SJSA1 (cell line): Measurements from ENCODE around the gene SASH1. TPM values are rescaled to one million over a fixed set of nuclear protein-coding genes. Genes with fewer than 3 reads are reported as not detected.

Experiments
- DNase-seq, 2 experiments: peaks; one replicate each; pipeline ENCODE4 v3.0.0-alpha.2; 2015 to 2020; ENCODE audit warnings: low spot score in 2 of 2, low read depth in 1 of 2
- H3K27ac ChIP-seq: fragments of 250-450 bp; sonication (Bioruptor Pico); 2 replicates; pipeline ENCODE4 v1.5.1; 2020; ENCODE audit warnings: mild to moderate bottlenecking, moderate library complexity
- H3K27me3 ChIP-seq: fragments of 250-450 bp; sonication (Bioruptor Pico); replicated peaks from 2 replicates; pipeline ENCODE4 v1.5.1; 2020; ENCODE audit warnings: mild to moderate bottlenecking, moderate library complexity
- H3K36me3 ChIP-seq: fragments of 250-450 bp; sonication (Bioruptor Pico); 2 replicates; pipeline ENCODE4 v1.5.1; 2020; ENCODE audit warnings: mild to moderate bottlenecking
- H3K4me1 ChIP-seq: fragments of 250-450 bp; sonication (Bioruptor Pico); replicated peaks from 2 replicates; pipeline ENCODE4 v1.6.1; 2021; ENCODE audit warnings: mild to moderate bottlenecking
- H3K4me3 ChIP-seq: fragments of 250-450 bp; sonication (Bioruptor Pico); 2 replicates; pipeline ENCODE4 v1.5.1; 2020; ENCODE audit warnings: mild to moderate bottlenecking
- H3K9me3 ChIP-seq: fragments of 250-450 bp; sonication (Bioruptor Pico); replicated peaks from 2 replicates; pipeline ENCODE4 v1.5.1; 2020; ENCODE audit warnings: mild to moderate bottlenecking
- total RNA-seq: library from RNA; depleted of rRNA; stranded (reverse); fragments of >200 nt; shearing (Covaris generic); gene quantifications from 2 replicates; pipeline ENCODE4 v1.2.3, GENCODE V29; 2014

The SASH1 gene
- total RNA-seq, 1 experiment from 2014 or later = 10.4 TPM

- no peaks in the 10 kb centered on the region for H3K36me3 ChIP-seq
- H3K4me1 ChIP-seq = peaks cover 4% of the 10 kb centered on the region; the same call in 1 of the 2 replicates
- H3K27ac ChIP-seq = no peak overlapping the region
- DNase-seq = no peak
- H3K4me3 ChIP-seq = no peak overlapping the region
- no peaks in the 10 kb centered on the region for H3K27me3 ChIP-seq
- no peaks in the 10 kb centered on the region for H3K9me3 ChIP-seq
Observed at GRCh38 chr6:148487461-148487860, 144.8 kb downstream of the SASH1 start.

DNA sequence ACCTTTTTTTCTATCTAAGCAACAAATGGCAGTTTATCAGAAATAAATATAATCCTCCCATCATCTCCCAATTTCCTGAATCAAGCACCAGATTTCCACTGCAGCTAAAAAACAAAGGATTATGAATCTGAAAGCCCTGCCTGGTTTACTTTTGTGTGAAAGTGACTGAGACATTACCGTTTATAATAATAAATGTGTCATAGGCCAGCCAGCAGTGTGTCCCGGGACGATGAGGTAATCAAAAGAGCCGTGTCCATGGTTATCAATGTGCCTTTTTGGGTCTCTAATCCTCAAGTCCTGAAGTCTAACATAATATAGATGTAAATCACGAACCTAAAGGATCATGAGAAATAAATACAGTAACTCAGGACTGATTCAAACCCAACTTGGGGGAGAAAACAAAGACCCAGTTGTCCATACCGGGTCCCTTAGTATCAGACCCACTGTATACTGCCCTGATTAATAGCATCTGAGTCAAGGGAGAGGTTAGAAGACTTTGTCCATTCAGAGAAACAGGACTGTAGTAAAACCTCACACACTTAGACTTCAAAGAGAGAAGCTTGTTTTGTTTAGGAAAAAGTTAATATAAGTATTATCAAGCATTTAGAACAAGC is 149.1 kb downstream of the SASH1 start:
- Histone ChIP-seq H3K9me3 (no peaks in the 10 kb centered on the region), H3K4me1 (peaks cover 4% of the 10 kb centered on the region; the same call in 1 of the 2 replicates), H3K36me3 (no peaks in the 10 kb centered on the region), H3K27ac (no peak overlapping the region), H3K27me3 (no peaks in the 10 kb centered on the region), H3K4me3 (no peak overlapping the region)
- DNase-seq = peak in 1 of 2 experiments; percentile 35

- H3K27ac ChIP-seq = no peak overlapping the region
- H3K4me1 ChIP-seq = peaks cover 10% of the 10 kb centered on the region
Observed at GRCh38 chr6:148492654-148493290, 150.1 kb downstream of the SASH1 start.

GRCh38 chr6:148493424-148493823 is 150.8 kb downstream of the SASH1 start:
- no peaks in the 10 kb centered on the region for H3K36me3 ChIP-seq
- no peak overlapping the region for H3K4me3 ChIP-seq
- DNase-seq = no peak
- H3K27me3 ChIP-seq = no peaks in the 10 kb centered on the region
- H3K4me1 ChIP-seq = peaks cover 10% of the 10 kb centered on the region
- no peak overlapping the region for H3K27ac ChIP-seq
- no peaks in the 10 kb centered on the region for H3K9me3 ChIP-seq

More at GRCh38 chr6:148492654-148493290, 150.1 kb downstream of the SASH1 start:
- H3K9me3 ChIP-seq = no peaks in the 10 kb centered on the region
- no peaks in the 10 kb centered on the region for H3K36me3 ChIP-seq
- DNase-seq = no peak
- H3K4me3 ChIP-seq = no peak overlapping the region
- no peaks in the 10 kb centered on the region for H3K27me3 ChIP-seq

- H3K4me3 ChIP-seq = no peak overlapping the region
Observed at GRCh38 chr6:148494226-148494625, 151.6 kb downstream of the SASH1 start.

GRCh38 chr6:148495029-148495428 is 152.4 kb downstream of the SASH1 start:
- Histone ChIP-seq H3K36me3 (no peaks in the 10 kb centered on the region), H3K4me1 (peaks cover 12% of the 10 kb centered on the region), H3K9me3 (no peaks in the 10 kb centered on the region), H3K27me3 (no peaks in the 10 kb centered on the region), H3K27ac (no peak overlapping the region), H3K4me3 (no peak overlapping the region)
- no peak for DNase-seq

More at GRCh38 chr6:148494226-148494625, 151.6 kb downstream of the SASH1 start:
- Histone ChIP-seq H3K9me3 (no peaks in the 10 kb centered on the region), H3K4me1 (peaks cover 10% of the 10 kb centered on the region), H3K27me3 (no peaks in the 10 kb centered on the region), H3K36me3 (no peaks in the 10 kb centered on the region), H3K27ac (no peak overlapping the region)
- DNase-seq = no peak

GRCh38 chr6:148497257-148497656 is 154.6 kb downstream of the SASH1 start:
- Histone ChIP-seq H3K4me3 (no peak overlapping the region), H3K4me1 (peaks cover 31% of the 10 kb centered on the region), H3K27me3 (no peaks in the 10 kb centered on the region), H3K36me3 (no peaks in the 10 kb centered on the region), H3K27ac (no peak overlapping the region), H3K9me3 (no peaks in the 10 kb centered on the region)
- DNase-seq = peak in 1 of 2 experiments; percentile 12

- Histone ChIP-seq H3K9me3 (no peaks in the 10 kb centered on the region), H3K4me3 (no peak overlapping the region), H3K36me3 (no peaks in the 10 kb centered on the region), H3K4me1 (peaks cover 33% of the 10 kb centered on the region), H3K27ac (no peak overlapping the region), H3K27me3 (no peaks in the 10 kb centered on the region)
- DNase-seq = no peak
Observed at GRCh38 chr6:148497717-148498116, 155.1 kb downstream of the SASH1 start.

DNA sequence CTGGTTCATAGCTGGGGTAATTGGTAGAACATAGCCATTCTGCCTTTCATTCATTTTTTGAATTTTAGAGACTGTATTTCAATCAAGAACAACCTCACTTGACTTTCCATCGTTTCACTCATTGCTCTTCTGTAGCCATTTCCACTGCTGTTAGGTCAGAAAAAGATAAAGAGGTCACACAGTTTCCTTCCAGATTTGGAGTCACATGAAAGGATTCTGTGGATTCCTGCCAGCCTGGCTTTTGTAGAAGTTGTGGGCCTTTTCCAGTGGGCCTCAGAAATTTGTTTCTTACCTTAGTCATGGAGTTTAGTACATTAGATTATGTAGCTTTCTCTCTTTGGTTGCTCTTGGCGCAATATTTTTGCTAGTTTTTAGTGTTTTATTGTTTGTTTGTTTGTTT is 157.8 kb downstream of the SASH1 start:
- H3K4me3 ChIP-seq = no peak overlapping the region
- no peaks in the 10 kb centered on the region for H3K27me3 ChIP-seq
- H3K4me1 ChIP-seq = peaks cover 38% of the 10 kb centered on the region
- H3K36me3 ChIP-seq = no peaks in the 10 kb centered on the region
- no peak for DNase-seq
- peak overlapping the region; percentile 77 for H3K27ac ChIP-seq
- no peaks in the 10 kb centered on the region for H3K9me3 ChIP-seq

DNA sequence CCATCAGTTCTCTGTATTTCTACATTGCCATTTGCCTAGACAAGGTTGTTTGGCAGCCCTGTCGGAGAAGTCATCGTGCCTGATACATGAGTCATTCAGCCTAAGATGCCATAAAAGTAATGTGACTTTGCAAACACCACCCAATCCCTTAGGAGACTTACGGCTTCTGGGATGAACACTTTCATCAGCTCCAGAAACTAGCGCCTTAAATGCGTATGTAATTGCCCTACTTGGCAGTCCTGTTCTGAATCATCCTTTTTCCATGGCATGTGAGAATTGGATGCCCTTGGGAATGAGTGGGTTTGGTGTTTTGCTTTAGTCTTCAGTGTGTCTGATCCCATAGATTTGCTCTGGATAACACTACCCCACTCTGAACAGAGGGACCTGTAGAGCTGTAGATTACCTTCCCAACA is 158.5 kb downstream of the SASH1 start:
- DNase-seq = peak; percentile 82 to 90
- no peaks in the 10 kb centered on the region for H3K36me3 ChIP-seq
- H3K27ac ChIP-seq = peak overlapping the region; percentile 77
- peaks cover 38% of the 10 kb centered on the region for H3K4me1 ChIP-seq
- no peaks in the 10 kb centered on the region for H3K27me3 ChIP-seq
- H3K9me3 ChIP-seq = no peaks in the 10 kb centered on the region
- no peak overlapping the region for H3K4me3 ChIP-seq

DNA sequence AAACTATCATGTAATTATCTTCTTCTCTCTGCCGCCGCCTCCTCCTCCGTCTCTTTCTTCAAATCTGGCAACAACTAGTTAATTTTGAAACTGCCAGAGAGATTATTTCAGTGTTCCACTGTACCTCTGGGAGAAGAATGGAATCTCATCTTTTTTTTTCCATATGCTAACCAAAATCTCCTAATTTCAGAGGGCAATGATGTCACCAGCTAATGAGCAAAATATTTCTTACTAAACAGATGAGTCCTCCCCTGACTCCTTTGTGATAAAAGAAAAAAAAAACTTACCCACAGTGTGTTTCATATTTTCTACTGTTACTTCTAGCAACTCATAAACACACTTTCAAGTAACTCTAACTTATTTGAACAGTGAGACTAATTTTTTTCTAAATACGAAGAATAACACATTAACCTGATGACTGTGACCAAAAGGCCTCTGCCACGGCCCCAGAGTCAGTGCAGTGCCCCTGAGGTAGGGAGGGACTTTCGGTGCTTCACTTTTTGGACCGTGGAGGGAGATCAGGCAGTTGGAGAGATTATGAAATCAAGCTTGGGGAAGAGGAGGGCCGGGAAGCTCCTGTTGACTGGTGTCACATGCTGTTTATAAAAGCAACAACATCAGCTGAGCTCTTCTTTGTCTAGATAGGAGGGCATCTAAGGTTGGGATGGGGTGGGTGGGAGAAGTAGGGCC is 159.6 kb downstream of the SASH1 start:
- peaks cover 36% of the 10 kb centered on the region for H3K4me1 ChIP-seq
- H3K36me3 ChIP-seq = no peaks in the 10 kb centered on the region
- no peak for DNase-seq
- H3K27me3 ChIP-seq = no peaks in the 10 kb centered on the region
- H3K27ac ChIP-seq = peak overlapping the region; percentile 77
- H3K9me3 ChIP-seq = no peaks in the 10 kb centered on the region
- H3K4me3 ChIP-seq = no peak overlapping the region

GRCh38 chr6:148502773-148503135 is 160.1 kb downstream of the SASH1 start:
- Histone ChIP-seq H3K27ac (no peak overlapping the region; the same call in 1 of the 2 replicates), H3K36me3 (no peaks in the 10 kb centered on the region), H3K4me1 (peaks cover 36% of the 10 kb centered on the region), H3K9me3 (no peaks in the 10 kb centered on the region), H3K4me3 (no peak overlapping the region), H3K27me3 (no peaks in the 10 kb centered on the region)
- DNase-seq = no peak

DNA sequence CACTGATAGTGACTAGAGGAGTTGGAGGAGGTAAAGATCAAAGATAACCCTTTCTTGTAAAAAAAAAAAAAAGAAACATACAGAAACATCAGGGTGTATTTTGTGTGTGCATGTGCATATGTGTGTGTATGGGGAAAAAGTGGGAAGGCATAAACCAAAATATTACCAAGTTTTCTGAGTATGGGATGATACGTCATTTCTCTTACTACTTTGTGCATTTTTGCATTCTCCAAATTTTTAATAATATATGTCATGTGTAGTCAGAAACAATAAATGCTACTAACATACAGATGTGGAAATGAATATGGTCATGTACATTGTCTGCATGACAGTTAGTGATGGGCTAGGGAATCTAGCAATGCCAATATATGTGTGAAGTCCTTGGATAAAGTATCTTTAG is 161.1 kb downstream of the SASH1 start:
- H3K27me3 ChIP-seq = no peaks in the 10 kb centered on the region
- no peak for DNase-seq
- H3K4me3 ChIP-seq = no peak overlapping the region
- no peaks in the 10 kb centered on the region for H3K9me3 ChIP-seq
- no peaks in the 10 kb centered on the region for H3K36me3 ChIP-seq
- no peak overlapping the region for H3K27ac ChIP-seq
- H3K4me1 ChIP-seq = peaks cover 44% of the 10 kb centered on the region

- Histone ChIP-seq H3K4me3 (no peak overlapping the region), H3K4me1 (peaks cover 28% of the 10 kb centered on the region), H3K27me3 (no peaks in the 10 kb centered on the region), H3K9me3 (no peaks in the 10 kb centered on the region), H3K36me3 (no peaks in the 10 kb centered on the region), H3K27ac (peak overlapping the region; percentile 79; the same call in 1 of the 2 replicates)
- DNase-seq = no peak
Observed at GRCh38 chr6:148507774-148508173, 165.1 kb downstream of the SASH1 start.
